HepG2 (cell line): ENCODE measurements around the gene ALB. TPM values are rescaled to one million over a fixed set of nuclear protein-coding genes. Genes with fewer than 3 reads are reported as not detected.

Source experiments
- ASH2L ChIP-seq: fragments of 300-600, 200-600 bp; sonication (generic); IDR thresholded peaks from 2 replicates; pipeline ENCODE4 v1.7.0; 2017; ENCODE audit warnings: low read depth, mild to moderate bottlenecking, moderate library complexity, mixed read lengths, low read length; ENCODE audit not compliant: insufficient read length
- CSRNP1 ChIP-seq: sonication (generic); formaldehyde crosslinking; IDR thresholded peaks from 2 replicates; pipeline ENCODE4 v1.8.1; 2023; ENCODE audit warnings: mild to moderate bottlenecking, missing genetic modification reagents
- DBP ChIP-seq: sonication (generic); formaldehyde crosslinking; IDR thresholded peaks from 2 replicates; pipeline ENCODE4 v1.4.0; 2020; ENCODE audit warnings: missing genetic modification reagents; ENCODE audit errors: not compliant biosample characterization
- FIP1L1 ChIP-seq: fragments of 200-400 bp; formaldehyde crosslinking; IDR thresholded peaks from 2 replicates; pipeline ENCODE4 v1.6.1; 2018; ENCODE audit warnings: low read depth, mild to moderate bottlenecking, low read length, moderate library complexity, borderline replicate concordance; ENCODE audit not compliant: insufficient read depth
- FOXP1 ChIP-seq, 2 experiments: fragments of 450-650 bp in 1 of 2; IDR thresholded peaks; 2 replicates each; pipeline ENCODE4 v1.6.1; 2017 to 2018; ENCODE audit warnings: antibody characterized with exemption in 1 of 2
- IRX3 ChIP-seq: sonication (generic); formaldehyde crosslinking; IDR thresholded peaks from 2 replicates; pipeline ENCODE4 v1.8.1; 2023; ENCODE audit warnings: mild to moderate bottlenecking, low read depth, missing genetic modification reagents, borderline replicate concordance
- KLF9 ChIP-seq: IDR thresholded peaks from 2 replicates; pipeline ENCODE4 v1.6.1; 2016; ENCODE audit warnings: low read depth
- NR2F6 ChIP-seq, 2 experiments: IDR thresholded peaks; 2 replicates each; pipeline ENCODE4 v1.6.1; 2016; ENCODE audit warnings: antibody characterized with exemption in 1 of 2, mild to moderate bottlenecking in 1 of 2
- SSRP1 ChIP-seq: IDR thresholded peaks from 2 replicates; pipeline ENCODE4 v1.6.1; 2016; ENCODE audit warnings: control low read depth
- TBL1XR1 ChIP-seq: fragments of 150-350 bp; IDR thresholded peaks from 2 replicates; pipeline ENCODE4 v1.6.1; 2014; ENCODE audit warnings: borderline replicate concordance, low read length; ENCODE audit not compliant: partially characterized antibody
- ZBTB49 ChIP-seq: sonication (generic); formaldehyde crosslinking; IDR thresholded peaks from 2 replicates; pipeline ENCODE4 v1.4.0; 2020; ENCODE audit warnings: missing genetic modification reagents, borderline replicate concordance
- ZNF180 ChIP-seq: sonication (generic); formaldehyde crosslinking; IDR thresholded peaks from 2 replicates; pipeline ENCODE4 v1.4.0; 2020; ENCODE audit warnings: low read depth, missing genetic modification reagents, borderline replicate concordance
- ZNF280D ChIP-seq: sonication (generic); formaldehyde crosslinking; IDR thresholded peaks from 2 replicates; pipeline ENCODE4 v1.5.1; 2020; ENCODE audit warnings: mild to moderate bottlenecking, missing genetic modification reagents
- ZNF556 ChIP-seq: sonication (generic); formaldehyde crosslinking; IDR thresholded peaks from 2 replicates; pipeline ENCODE4 v1.4.0; 2020; ENCODE audit warnings: mild to moderate bottlenecking, missing genetic modification reagents, borderline replicate concordance
- ZNF724P ChIP-seq: sonication (generic); formaldehyde crosslinking; IDR thresholded peaks from 2 replicates; pipeline ENCODE4 v1.8.0; 2022; ENCODE audit warnings: missing genetic modification reagents, borderline replicate concordance
- ZSCAN9 ChIP-seq: IDR thresholded peaks from 2 replicates; pipeline ENCODE4 v1.6.1; 2016; ENCODE audit warnings: borderline replicate concordance
- polyA plus RNA-seq, 8 experiments: library from polyadenylated mRNA; depleted of rRNA in 3 of 8; stranded (reverse) in 7 of 8; unstranded in 1 of 8; fragments of >200 nt; fragmentation: Illumina TruSeq in 4 of 8; extraction: Trizol in 4 of 8; gene quantifications; 2 replicates each; pipeline versions ENCODE4 v1.2.1 to v1.2.3, GENCODE V29; 2011 to 2016; ENCODE audit warnings: low read depth in 4 of 8, missing spikeins in 1 of 8, mixed read lengths in 1 of 8; ENCODE audit not compliant: insufficient read depth in 1 of 8
- total RNA-seq, 5 experiments: library from RNA; depleted of rRNA; stranded (reverse); fragments of >200 nt; fragmentation: Illumina TruSeq; extraction: Trizol; gene quantifications; 2 replicates each; pipeline ENCODE4 v1.2.3, GENCODE V29; 2016; ENCODE audit warnings: low read depth in 1 of 5

Gene ALB
- total and polyA plus RNA-seq, 2 of the 13 experiments (the other 11 are each of a cell fraction or from before 2014, with no cell fraction given), result 22,259 to 22,625 TPM

GRCh38 chr4:73451981-73452747 is 48.1 kb downstream of the ALB start (continued):
- TF ChIP-seq DBP (CRISPR knock-in tag) (no peak), CSRNP1 (CRISPR knock-in tag) (0 out of 2 replicates have a peak, but pooled peaks have one; percentile 27), TBL1XR1 (no peak), ZNF180 (CRISPR knock-in tag) (no peak), IRX3 (0 out of 2 replicates have a peak, but pooled peaks have one; percentile 19), SSRP1 (peak; percentile 95; the same call in 1 of the 2 replicates), ZNF556 (0 out of 2 replicates have a peak, but pooled peaks have one; percentile 16), FIP1L1 (no peak), FOXP1 (IDR thresholded peaks at IDR 0.05) (no peak), FOXP1 (CRISPR knock-in tag; IDR thresholded peaks at IDR 0.05) (no peak), ZSCAN9 (CRISPR knock-in tag) (no peak), ZBTB49 (CRISPR knock-in tag) (no peak), ASH2L (no peak), ZNF280D (CRISPR knock-in tag) (no peak), KLF9 (no peak), ZNF724P (CRISPR knock-in tag) (no peak), NR2F6 (IDR thresholded peaks at IDR 0.05) (no peak), NR2F6 (CRISPR knock-in tag; IDR thresholded peaks at IDR 0.05) (no peak)
